CD4-positive, CD25-positive, alpha-beta regulatory T cell (primary cell): ENCODE results near the gene NR2F1-AS1. TPM values are rescaled to one million over a fixed set of nuclear protein-coding genes. Genes with fewer than 3 reads are reported as not detected.

Source experiments
- ATAC-seq, 2 donors: fragments of 150-1000 bp; cut with Tn5 transposase; one replicate each; pipeline ENCODE4 v1.10.0; 2021; ENCODE audit warnings: low read depth in 2 of 2, moderate number of reproducible peaks in 2 of 2, moderate library complexity in 1 of 2
- DNase-seq, 3 donors: peaks; one replicate each; pipeline versions ENCODE4 v3.0.0 to v3.0.0-alpha.2; 2012 to 2022; ENCODE audit warnings: mixed read lengths in 1 of 3
- H3K27ac ChIP-seq: one replicate; pipeline ENCODE4 v1.7.0; 2013; ENCODE audit warnings: mild to moderate bottlenecking, low read length; ENCODE audit not compliant: insufficient read depth, poor library complexity, severe bottlenecking
- H3K27me3 ChIP-seq: one replicate; pipeline ENCODE4 v1.7.0; 2013; ENCODE audit warnings: low read length; ENCODE audit not compliant: control insufficient read depth, insufficient read depth
- H3K36me3 ChIP-seq: one replicate; pipeline ENCODE4 v1.7.0; 2013; ENCODE audit warnings: mild to moderate bottlenecking, low read length, moderate library complexity; ENCODE audit not compliant: control insufficient read depth, insufficient read depth
- H3K4me1 ChIP-seq: 2 replicates; pipeline ENCODE4 v1.7.0; 2013; ENCODE audit warnings: mild to moderate bottlenecking, low read length; ENCODE audit not compliant: insufficient read depth, control insufficient read depth, poor library complexity, severe bottlenecking
- H3K4me3 ChIP-seq: one replicate; pipeline ENCODE4 v1.7.0; 2013; ENCODE audit warnings: low read depth, mild to moderate bottlenecking, low read length, moderate library complexity
- H3K9me3 ChIP-seq, 2 experiments: 1 replicate in 1 of 2; 2 replicates in 1 of 2; pipeline ENCODE4 v1.7.0; 2013; ENCODE audit warnings: low read length in 2 of 2, mild to moderate bottlenecking in 1 of 2, moderate library complexity in 1 of 2; ENCODE audit not compliant: control insufficient read depth in 2 of 2
- H3K27ac Mint-ChIP-seq, 3 donors: one replicate each; pipeline ENCODE4 v1.8.0; 2020 to 2022; ENCODE audit warnings: mild to moderate bottlenecking in 3 of 3, mixed read lengths in 3 of 3, moderate library complexity in 2 of 3
- H3K27me3 Mint-ChIP-seq: one replicate; pipeline ENCODE4 v1.8.0; 2022; ENCODE audit warnings: mild to moderate bottlenecking, mixed read lengths
- H3K36me3 Mint-ChIP-seq: one replicate; pipeline ENCODE4 v1.8.0; 2020; ENCODE audit warnings: mixed read lengths
- H3K4me1 Mint-ChIP-seq, 4 donors: one replicate each; pipeline ENCODE4 v1.8.0; 2020 to 2022; ENCODE audit warnings: mixed read lengths in 4 of 4, mild to moderate bottlenecking in 1 of 4
- H3K4me3 Mint-ChIP-seq, 4 donors: one replicate each; pipeline ENCODE4 v1.8.0; 2020 to 2022; ENCODE audit warnings: mild to moderate bottlenecking in 4 of 4, mixed read lengths in 4 of 4, moderate library complexity in 3 of 4
- H3K9me3 Mint-ChIP-seq, 7 donors: one replicate each; pipeline ENCODE4 v1.8.0; 2020 to 2022; ENCODE audit warnings: mixed read lengths in 7 of 7, mild to moderate bottlenecking in 3 of 7, moderate library complexity in 2 of 7
- polyA plus RNA-seq, 4 donors: library from polyadenylated mRNA; unstranded; fragments of 300-500 nt; fragmentation: Illumina TruSeq; gene quantifications; one replicate each; pipeline ENCODE4 v1.2.3, GENCODE V29; 2021
- total RNA-seq: library from RNA; stranded (reverse); gene quantifications from one replicate; pipeline ENCODE4 v1.2.3, GENCODE V29; 2022

Gene NR2F1-AS1
- total and polyA plus RNA-seq, 5 donors from 2014 or later, result not detected

DNA sequence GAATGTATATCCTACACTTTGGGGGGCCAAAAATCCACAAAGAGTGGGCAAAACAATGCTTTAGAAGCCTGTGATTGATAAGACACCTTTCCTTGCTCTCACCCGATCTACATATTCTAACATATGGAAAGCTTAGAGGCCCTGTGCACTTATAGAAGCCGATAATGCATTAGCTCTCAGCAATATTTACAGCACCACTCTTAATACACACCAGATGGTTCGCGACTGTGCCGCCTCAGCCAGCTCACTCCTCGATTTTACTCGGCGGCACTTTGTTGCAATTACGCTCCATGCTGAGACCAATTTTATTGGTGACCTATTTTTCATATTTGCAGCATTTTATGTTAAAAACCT, 20.8 kb upstream of the NR2F1-AS1 start:
- no peak for ATAC-seq
- H3K9me3 Mint-ChIP-seq, result peaks cover 0 to 21% (median 0%) of the 10 kb centered on the region in 7 donors
- H3K27me3 Mint-ChIP-seq, result peaks cover 29% of the 10 kb centered on the region
- no peaks in the 10 kb centered on the region for H3K36me3 Mint-ChIP-seq
- DNase-seq, result no peak
- peaks cover 0 to 11% (median 2%) of the 10 kb centered on the region in 4 donors for H3K4me1 Mint-ChIP-seq
- Histone ChIP-seq H3K4me3 (no peak overlapping the region), H3K27me3 (peaks cover 85% of the 10 kb centered on the region), H3K36me3 (no peaks in the 10 kb centered on the region), H3K27ac (no peak overlapping the region), H3K4me1 (peaks cover 19% of the 10 kb centered on the region), H3K9me3 (no peaks in the 10 kb centered on the region)
- H3K27ac Mint-ChIP-seq, result no peak overlapping the region
- H3K4me3 Mint-ChIP-seq, result no peak overlapping the region

DNA sequence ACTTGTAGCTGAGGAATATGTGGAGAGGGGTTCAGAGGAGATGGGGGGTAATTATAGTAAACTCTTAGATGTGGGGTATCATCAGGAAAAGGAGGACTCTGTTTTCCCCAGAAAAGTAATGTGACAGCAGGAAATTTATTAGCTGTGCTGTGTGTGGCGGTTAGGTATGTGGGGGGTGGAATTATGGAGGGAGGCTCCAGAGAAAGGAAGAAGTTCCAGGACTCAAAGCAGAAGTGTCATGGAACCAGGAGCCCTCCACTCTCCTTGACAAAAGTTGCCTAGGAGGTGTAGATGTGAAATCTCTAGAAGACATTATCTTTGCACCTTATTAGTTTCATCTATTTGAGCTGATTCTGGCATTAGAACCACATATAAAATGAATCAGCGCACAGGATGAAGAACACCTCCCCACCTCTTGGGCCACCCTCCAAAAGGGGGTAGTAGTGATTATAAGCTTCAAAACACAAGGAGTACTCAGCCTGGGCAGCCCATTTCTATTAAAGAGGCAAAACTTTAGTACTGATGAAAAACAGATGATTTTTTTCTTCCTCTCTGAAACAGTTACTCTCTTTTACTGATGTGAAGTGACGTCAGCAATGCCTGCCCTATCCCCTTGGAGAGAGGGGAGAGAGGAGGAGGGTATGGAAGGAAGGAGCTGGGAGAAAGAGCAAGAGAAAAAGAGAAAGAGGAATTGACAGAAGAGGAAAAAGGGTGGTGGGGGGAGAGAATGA, 20.2 kb upstream of the NR2F1-AS1 start:
- Histone ChIP-seq H3K27me3 (peaks cover 80% of the 10 kb centered on the region), H3K36me3 (no peaks in the 10 kb centered on the region), H3K9me3 (no peaks in the 10 kb centered on the region), H3K27ac (no peak overlapping the region), H3K4me3 (no peak overlapping the region), H3K4me1 (peaks cover 19% of the 10 kb centered on the region)
- Mint-ChIP-seq H3K4me1 (peaks cover 0 to 12% (median 2%) of the 10 kb centered on the region in 4 donors), H3K27me3 (peaks cover 29% of the 10 kb centered on the region), H3K9me3 (peaks cover 0 to 21% (median 0%) of the 10 kb centered on the region in 7 donors), H3K27ac (no peak overlapping the region), H3K4me3 (no peak overlapping the region), H3K36me3 (no peaks in the 10 kb centered on the region)
- DNase-seq (no peak), ATAC-seq (no peak)

DNA sequence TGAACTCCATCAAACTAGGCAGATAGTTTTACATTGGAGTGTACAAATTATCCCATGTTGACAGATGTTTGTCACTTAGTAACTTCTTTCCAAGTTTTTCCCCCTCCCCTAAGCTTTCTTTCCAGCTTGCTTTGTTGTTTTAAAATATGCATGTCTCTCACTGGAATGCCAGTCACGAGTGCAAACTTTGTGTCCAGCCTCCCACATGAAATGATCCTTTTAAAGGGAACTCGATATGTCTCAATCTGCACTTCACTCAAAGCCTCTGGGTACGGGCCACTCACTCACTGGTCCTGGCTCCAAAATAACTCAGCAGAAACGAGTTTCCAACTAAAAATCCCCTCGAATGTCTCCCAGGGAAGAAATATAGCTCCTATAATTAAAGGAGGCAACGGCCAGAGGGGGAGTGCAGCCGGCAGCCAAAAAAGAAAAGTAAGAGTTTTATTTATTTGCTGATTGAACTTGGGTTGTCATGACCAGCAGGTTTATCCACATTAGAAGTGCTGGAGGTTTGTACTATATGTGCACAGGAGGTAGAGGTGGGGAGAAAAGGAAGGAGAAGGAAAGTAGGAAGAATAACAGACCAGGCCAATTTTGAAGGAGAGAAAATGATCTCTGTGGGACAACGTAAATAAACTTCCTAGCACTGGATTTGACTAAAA, 19.5 kb upstream of the NR2F1-AS1 start:
- DNase-seq (no peak), ATAC-seq (no peak)
- Mint-ChIP-seq H3K27me3 (peaks cover 29% of the 10 kb centered on the region), H3K27ac (no peak overlapping the region), H3K9me3 (peaks cover 0 to 21% (median 0%) of the 10 kb centered on the region in 7 donors), H3K4me1 (peaks cover 0 to 19% (median 2%) of the 10 kb centered on the region in 4 donors), H3K36me3 (no peaks in the 10 kb centered on the region), H3K4me3 (no peak overlapping the region)
- H3K36me3 ChIP-seq, result no peaks in the 10 kb centered on the region
- peaks cover 19% of the 10 kb centered on the region for H3K4me1 ChIP-seq
- no peak overlapping the region for H3K4me3 ChIP-seq
- no peak overlapping the region for H3K27ac ChIP-seq
- peaks cover 0 to 3% of the 10 kb centered on the region in 2 experiments for H3K9me3 ChIP-seq
- peaks cover 73% of the 10 kb centered on the region for H3K27me3 ChIP-seq

DNA sequence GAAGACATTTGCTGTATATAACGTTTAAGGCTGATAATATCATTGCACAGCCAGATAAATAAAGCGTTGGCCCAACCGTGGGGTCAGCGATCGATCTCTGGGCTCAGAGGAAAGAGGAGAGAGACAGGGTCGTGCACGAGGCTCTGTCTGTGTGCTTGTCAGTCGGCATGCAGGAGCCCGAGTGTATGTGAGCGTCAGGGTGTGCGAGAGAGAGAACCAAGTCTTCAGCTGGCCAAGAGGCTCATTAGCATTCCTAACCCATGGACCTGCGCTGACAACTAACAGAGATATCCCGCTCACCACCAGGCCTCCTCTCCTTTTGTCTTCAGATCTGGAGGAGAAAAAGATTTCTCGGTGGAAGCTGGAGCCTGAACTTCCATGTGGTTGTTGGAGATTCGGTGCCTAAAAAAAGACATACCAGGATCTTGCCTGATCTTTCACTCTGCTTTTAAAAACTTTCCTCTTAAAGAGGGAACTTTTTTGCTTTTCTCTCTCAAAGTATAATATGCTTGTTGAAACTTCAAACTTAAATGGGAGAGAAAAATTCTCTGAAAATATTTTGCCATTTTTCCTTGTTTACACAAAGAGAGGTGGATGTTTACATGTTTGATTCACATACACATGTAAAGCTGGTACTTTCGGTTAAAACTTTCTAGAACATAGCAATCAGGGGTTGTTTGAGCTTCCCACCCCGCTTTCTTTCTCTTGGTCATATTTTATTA, 18.5 kb upstream of the NR2F1-AS1 start:
- Histone ChIP-seq H3K4me1 (peaks cover 19% of the 10 kb centered on the region), H3K27ac (no peak overlapping the region), H3K4me3 (no peak overlapping the region), H3K9me3 (peaks cover 0 to 11% of the 10 kb centered on the region in 2 experiments), H3K27me3 (peaks cover 67% of the 10 kb centered on the region), H3K36me3 (no peaks in the 10 kb centered on the region)
- Mint-ChIP-seq H3K36me3 (no peaks in the 10 kb centered on the region), H3K27me3 (peaks cover 29% of the 10 kb centered on the region), H3K9me3 (peaks cover 0 to 16% (median 0%) of the 10 kb centered on the region in 7 donors), H3K4me3 (no peak overlapping the region), H3K27ac (no peak overlapping the region), H3K4me1 (peaks cover 0 to 21% (median 2%) of the 10 kb centered on the region in 4 donors)
- ATAC-seq, result no peak
- DNase-seq, result no peak

DNA sequence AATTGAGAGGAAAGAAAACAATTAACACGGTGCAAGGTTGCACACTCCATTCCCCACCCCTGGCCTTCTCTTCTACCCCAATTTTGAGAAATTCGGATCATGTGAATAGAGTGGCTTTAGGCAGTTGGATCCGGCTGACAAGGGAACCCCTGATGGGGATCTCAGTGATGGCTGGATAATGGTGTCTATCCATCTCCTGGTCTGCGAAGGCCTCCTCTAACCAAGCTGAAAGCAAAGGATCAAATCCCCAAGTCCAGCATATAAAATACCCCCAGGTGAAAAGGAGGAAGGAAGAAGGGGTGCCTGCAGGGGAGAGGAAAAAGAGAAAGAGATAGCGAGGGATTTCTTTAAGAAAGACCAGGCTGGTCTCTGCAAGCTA, 18.0 kb upstream of the NR2F1-AS1 start:
- no peak overlapping the region for H3K4me3 ChIP-seq
- DNase-seq (no peak), ATAC-seq (no peak)
- H3K36me3 ChIP-seq, result no peaks in the 10 kb centered on the region
- H3K27ac ChIP-seq, result no peak overlapping the region
- H3K4me3 Mint-ChIP-seq, result no peak overlapping the region
- H3K27ac Mint-ChIP-seq, result no peak overlapping the region
- peaks cover 0 to 13% of the 10 kb centered on the region in 2 experiments for H3K9me3 ChIP-seq
- peaks cover 15% of the 10 kb centered on the region for H3K4me1 ChIP-seq
- no peaks in the 10 kb centered on the region for H3K36me3 Mint-ChIP-seq
- H3K4me1 Mint-ChIP-seq, result peaks cover 0 to 21% (median 2%) of the 10 kb centered on the region in 4 donors
- H3K9me3 Mint-ChIP-seq, result peaks cover 0 to 16% (median 1%) of the 10 kb centered on the region in 7 donors
- peaks cover 73% of the 10 kb centered on the region for H3K27me3 ChIP-seq
- peaks cover 29% of the 10 kb centered on the region for H3K27me3 Mint-ChIP-seq

DNA sequence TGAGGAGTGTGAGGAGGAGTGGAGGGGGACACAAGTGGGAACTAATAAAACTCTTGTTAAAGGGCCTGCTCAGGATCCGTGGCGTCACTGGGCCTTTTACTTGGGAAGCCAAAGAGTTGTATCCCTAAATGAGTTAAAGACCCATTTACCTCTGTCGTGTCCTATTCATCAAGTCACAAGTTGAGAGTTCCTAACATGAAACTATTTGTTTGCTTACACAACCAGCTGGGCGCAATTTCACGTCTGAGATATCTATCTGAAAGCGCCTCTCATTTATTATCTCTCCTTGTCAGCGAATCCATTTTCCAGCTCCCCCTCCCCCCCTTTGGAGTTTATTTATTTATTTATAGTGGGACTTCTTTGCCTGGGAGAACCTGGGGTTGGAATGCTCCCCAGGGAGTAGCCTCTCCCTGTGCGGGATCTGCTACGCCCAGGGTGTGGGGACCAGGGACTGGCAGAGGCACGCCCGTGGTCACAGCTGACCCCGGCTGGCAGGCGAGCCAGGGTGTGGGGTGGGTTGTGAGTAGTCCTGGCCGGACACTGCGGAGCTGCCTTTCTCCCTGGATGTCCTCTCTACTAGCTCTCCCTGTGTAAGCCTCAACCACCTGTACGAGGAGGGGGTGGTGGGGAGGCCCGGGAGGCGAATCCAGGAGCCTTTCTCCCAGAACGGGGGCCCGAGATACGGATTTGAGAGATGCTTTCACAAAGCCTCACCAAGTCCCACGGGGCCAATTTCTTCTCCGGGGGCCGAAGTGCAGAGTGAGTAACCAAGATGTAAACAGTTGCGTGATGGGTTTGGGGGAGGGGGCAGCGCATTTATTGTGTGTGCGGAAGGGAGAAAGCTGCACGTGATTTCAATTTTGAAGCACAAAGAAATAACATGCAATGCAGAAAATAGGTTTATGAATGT, 17.3 kb upstream of the NR2F1-AS1 start:
- H3K36me3 Mint-ChIP-seq, result no peaks in the 10 kb centered on the region
- Histone ChIP-seq H3K27me3 (peaks cover 69% of the 10 kb centered on the region), H3K27ac (no peak overlapping the region), H3K4me1 (peaks cover 13% of the 10 kb centered on the region), H3K9me3 (peaks cover 0 to 13% of the 10 kb centered on the region in 2 experiments), H3K36me3 (no peaks in the 10 kb centered on the region), H3K4me3 (no peak overlapping the region)
- peaks cover 36% of the 10 kb centered on the region for H3K27me3 Mint-ChIP-seq
- peaks cover 0 to 15% (median 2%) of the 10 kb centered on the region in 7 donors for H3K9me3 Mint-ChIP-seq
- H3K27ac Mint-ChIP-seq, result no peak overlapping the region
- DNase-seq, result no peak
- no peak overlapping the region for H3K4me3 Mint-ChIP-seq
- ATAC-seq, result no peak
- peaks cover 0 to 18% (median 2%) of the 10 kb centered on the region in 4 donors for H3K4me1 Mint-ChIP-seq
